Adrenal gland (tissue), 5 donors: Measurements from ENCODE around the gene DNAH6.

ENCODE experiments used
- CTCF ChIP-seq, 6 experiments: fragments of 450-650 bp in 4 of 6; fragments of 200-600 bp in 2 of 6; sonication (generic) in 1 of 6; IDR thresholded peaks; 1 replicate in 5 of 6; 2 replicates in 1 of 6; pipeline versions ENCODE4 v1.5.1 to v1.8.0; 2016 to 2021; ENCODE audit warnings: antibody characterized with exemption in 6 of 6, mild to moderate bottlenecking in 2 of 6, moderate library complexity in 1 of 6
- POLR2A ChIP-seq, 2 donors: fragments of 450-650 bp; IDR thresholded peaks; one replicate each; pipeline ENCODE4 v1.6.1; 2017; ENCODE audit warnings: antibody characterized with exemption in 2 of 2, mild to moderate bottlenecking in 2 of 2, moderate library complexity in 1 of 2
- donor health status: DM: no; HTN: no; CAD: no.

GRCh38 chr2:84545005-84545404 is 28.7 kb downstream of the DNAH6 start:
- no peak for TF ChIP-seq CTCF (IDR thresholded peaks at IDR 0.05)
- no peak for TF ChIP-seq POLR2A (IDR thresholded peaks at IDR 0.05)
